Stomach (tissue), 4 donors: Measurements from ENCODE around the gene PDGFRB.

Experiments
- EP300 ChIP-seq: sonication (generic); formaldehyde crosslinking; IDR thresholded peaks from one replicate; pipeline ENCODE4 v1.6.1; 2017; ENCODE audit warnings: antibody characterized with exemption
- POLR2AphosphoS5 ChIP-seq, 3 donors: sonication (generic); formaldehyde crosslinking; IDR thresholded peaks; one replicate each; pipeline ENCODE4 v1.6.1; 2016; ENCODE audit warnings: antibody characterized with exemption in 3 of 3
- TF ChIP-seq, protein P1 (sequence below), 7 experiments: fragments of 450-650 bp in 4 of 7; fragments of 200-600 bp in 3 of 7; sonication (generic) in 3 of 7; IDR thresholded peaks; one replicate each; pipeline ENCODE4 v1.5.1; 2016 to 2019; ENCODE audit warnings: antibody characterized with exemption in 7 of 7, control low read depth in 2 of 7, mild to moderate bottlenecking in 1 of 7

DNA sequence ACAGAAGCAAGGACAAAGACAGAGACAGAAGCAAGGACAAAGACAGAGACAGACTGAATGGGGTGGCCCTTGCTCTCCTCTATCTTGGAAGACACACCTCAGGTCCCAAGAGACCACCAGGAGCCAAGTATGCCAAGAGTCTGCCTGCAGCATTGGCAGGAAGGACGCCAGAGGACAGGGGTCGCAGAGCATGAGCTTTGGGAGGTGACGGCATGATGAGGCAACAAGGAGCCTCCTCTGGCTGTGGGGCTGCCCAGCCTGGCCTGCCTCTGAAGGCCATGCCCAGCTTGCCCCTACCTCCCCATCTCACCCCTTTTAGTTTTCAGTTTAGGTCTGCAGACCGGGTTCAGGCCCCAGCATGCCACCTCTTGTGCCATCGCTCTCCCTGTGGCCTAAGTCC is 17.6 kb downstream of the PDGFRB start:
- TF ChIP-seq POLR2AphosphoS5 (IDR thresholded peaks at IDR 0.05) = no peak
- TF ChIP-seq EP300 = no peak
- TF ChIP-seq, protein P1, sequence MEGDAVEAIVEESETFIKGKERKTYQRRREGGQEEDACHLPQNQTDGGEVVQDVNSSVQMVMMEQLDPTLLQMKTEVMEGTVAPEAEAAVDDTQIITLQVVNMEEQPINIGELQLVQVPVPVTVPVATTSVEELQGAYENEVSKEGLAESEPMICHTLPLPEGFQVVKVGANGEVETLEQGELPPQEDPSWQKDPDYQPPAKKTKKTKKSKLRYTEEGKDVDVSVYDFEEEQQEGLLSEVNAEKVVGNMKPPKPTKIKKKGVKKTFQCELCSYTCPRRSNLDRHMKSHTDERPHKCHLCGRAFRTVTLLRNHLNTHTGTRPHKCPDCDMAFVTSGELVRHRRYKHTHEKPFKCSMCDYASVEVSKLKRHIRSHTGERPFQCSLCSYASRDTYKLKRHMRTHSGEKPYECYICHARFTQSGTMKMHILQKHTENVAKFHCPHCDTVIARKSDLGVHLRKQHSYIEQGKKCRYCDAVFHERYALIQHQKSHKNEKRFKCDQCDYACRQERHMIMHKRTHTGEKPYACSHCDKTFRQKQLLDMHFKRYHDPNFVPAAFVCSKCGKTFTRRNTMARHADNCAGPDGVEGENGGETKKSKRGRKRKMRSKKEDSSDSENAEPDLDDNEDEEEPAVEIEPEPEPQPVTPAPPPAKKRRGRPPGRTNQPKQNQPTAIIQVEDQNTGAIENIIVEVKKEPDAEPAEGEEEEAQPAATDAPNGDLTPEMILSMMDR (IDR thresholded peaks at IDR 0.05) = no peak
